PC-9 (cell line): ENCODE results near the gene VAMP5.

Experiments
- EZH2 ChIP-seq: fragments of 200-600 bp; sonication (generic); IDR thresholded peaks from 2 replicates; pipeline ENCODE4 v1.8.0; 2017; ENCODE audit warnings: antibody characterized with exemption, low read depth
- TF ChIP-seq, protein P1 (sequence below): fragments of 200-600 bp; sonication (generic); conservative IDR thresholded peaks from 2 replicates; pipeline ENCODE4 v1.6.1; 2017; ENCODE audit warnings: mixed run types, antibody characterized with exemption, mild to moderate bottlenecking, moderate library complexity

DNA sequence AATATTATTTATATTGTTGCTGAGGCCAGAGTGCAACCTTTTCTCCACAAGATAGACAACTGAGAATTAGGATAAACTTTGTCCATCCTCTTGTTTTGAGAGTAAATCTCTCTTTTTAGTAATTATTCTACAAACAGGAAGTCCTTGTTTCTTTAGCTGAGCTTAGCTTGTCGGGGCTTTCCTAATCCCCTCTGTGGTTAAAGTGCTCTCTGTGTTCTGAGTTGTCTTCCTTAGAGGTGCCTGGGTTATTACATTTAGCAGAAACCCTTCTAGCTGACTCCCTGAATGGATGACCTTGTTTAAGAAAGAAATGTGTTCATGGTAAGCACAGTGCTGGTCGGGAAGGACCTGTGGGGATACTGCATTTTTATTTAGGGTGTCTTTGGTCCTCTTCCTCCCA is 44.4 kb downstream of the VAMP5 start:
- TF ChIP-seq, protein P1, sequence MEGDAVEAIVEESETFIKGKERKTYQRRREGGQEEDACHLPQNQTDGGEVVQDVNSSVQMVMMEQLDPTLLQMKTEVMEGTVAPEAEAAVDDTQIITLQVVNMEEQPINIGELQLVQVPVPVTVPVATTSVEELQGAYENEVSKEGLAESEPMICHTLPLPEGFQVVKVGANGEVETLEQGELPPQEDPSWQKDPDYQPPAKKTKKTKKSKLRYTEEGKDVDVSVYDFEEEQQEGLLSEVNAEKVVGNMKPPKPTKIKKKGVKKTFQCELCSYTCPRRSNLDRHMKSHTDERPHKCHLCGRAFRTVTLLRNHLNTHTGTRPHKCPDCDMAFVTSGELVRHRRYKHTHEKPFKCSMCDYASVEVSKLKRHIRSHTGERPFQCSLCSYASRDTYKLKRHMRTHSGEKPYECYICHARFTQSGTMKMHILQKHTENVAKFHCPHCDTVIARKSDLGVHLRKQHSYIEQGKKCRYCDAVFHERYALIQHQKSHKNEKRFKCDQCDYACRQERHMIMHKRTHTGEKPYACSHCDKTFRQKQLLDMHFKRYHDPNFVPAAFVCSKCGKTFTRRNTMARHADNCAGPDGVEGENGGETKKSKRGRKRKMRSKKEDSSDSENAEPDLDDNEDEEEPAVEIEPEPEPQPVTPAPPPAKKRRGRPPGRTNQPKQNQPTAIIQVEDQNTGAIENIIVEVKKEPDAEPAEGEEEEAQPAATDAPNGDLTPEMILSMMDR = no peak
- TF ChIP-seq EZH2 = no peak
